Fibroblast of skin of abdomen (primary cell): Measurements from ENCODE around the gene CD101.

Experiments
- DNase-seq: peaks from one replicate; pipeline ENCODE4 v3.0.0-alpha.2; 2013

Gene CD101

GRCh38 chr1:116986421-116987255 lies 14.9 kb upstream of the CD101 start:
- no peak for DNase-seq

DNA sequence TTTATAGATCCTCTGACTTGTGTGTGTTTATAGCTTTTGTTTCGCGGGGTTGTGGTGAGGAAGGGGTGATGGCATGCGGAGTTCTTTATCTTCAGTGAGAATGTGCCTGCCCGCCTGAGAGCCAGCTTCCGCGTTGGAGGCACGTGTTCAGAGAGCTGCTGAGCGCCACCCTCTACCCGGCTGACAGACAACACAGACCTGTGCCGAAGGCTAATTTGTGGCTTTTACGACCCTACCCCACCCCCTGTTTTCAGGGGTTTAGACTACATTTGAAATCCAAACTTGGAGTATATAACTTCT lies 14.4 kb upstream of the CD101 start:
- no peak for DNase-seq

GRCh38 chr1:116988248-116988647 lies 13.3 kb upstream of the CD101 start:
- peak; percentile 28 for DNase-seq

- DNase-seq = no peak
Observed at GRCh38 chr1:116988908-116989307, 12.7 kb upstream of the CD101 start.

GRCh38 chr1:116989835-116990234 lies 11.7 kb upstream of the CD101 start:
- no peak for DNase-seq

DNA sequence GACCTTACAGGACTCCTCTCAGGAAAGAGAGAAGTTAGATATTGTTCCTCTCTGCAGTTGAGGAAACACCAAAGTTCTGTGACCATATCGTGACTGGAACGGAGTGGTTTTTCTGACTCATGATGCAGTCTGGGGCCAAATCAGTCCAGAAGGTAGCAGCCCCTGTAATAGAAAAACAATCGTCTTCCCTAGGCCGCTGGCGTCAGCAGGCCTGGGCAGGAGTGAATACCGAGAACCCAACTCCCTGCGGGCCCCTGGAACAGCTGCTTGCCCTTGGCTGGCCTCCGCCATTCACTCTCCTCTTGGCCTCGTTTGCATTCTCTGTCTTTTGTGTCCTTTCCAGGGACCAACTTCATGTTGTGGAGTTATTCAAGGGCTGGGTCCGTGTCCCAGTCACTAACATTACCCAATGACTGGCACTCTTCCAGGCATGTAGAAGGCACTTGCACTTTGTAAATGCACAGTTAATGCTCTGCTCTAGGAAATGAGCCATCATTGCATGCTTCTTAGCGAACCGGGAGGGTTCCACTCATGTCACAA lies 10.9 kb upstream of the CD101 start:
- peak; percentile 72 for DNase-seq

DNA sequence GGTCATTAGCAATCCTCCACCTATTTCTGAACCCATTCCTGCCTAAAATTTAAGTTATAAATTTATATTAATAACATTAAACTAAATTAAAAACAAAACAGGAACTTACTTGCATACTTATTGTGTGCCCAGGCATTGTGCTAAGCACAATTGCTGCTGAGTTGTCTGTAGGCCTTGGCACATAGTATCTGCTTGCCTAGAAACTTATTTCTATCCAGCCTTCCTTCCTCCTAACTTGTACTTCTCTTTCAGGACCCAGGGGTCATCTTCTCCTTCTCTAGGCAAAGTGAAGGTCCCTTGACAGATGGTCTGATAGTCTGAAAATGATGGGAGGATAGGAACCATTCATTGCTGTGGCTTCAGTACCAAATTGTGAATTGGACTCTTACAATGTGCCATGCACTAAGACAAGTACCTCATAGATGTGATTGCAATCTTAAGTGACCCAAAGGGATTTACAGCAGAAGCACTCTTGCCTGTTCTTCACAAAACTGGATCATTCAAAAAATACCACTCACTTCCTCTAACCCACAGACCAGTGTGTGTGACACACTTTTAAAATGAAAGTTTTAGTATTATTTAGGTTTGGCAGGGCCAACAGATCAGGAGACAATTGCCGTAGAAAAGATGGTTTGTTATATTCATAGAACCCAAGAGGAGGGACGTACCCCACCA lies 10.3 kb upstream of the CD101 start:
- no peak for DNase-seq

DNA sequence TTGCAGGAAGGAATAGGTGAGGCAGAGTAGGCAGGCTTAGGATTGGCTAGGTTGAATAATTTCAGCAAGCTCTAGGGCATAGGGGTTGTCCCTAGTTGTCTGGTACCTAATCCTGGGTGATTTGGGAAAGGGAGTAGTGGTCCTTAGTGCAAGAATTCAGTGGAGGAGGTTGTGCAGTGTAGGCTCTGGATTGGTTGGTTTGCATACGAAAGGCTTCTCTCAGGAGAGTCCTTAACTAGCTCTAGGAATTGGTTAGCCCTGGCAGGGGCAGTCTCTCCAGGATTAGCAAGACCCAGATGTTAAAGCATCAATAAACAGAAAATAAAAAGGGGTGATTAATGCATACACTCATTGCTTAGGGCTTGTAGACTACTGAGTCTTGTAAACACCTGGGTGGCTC lies 9.6 kb upstream of the CD101 start:
- no peak for DNase-seq

DNA sequence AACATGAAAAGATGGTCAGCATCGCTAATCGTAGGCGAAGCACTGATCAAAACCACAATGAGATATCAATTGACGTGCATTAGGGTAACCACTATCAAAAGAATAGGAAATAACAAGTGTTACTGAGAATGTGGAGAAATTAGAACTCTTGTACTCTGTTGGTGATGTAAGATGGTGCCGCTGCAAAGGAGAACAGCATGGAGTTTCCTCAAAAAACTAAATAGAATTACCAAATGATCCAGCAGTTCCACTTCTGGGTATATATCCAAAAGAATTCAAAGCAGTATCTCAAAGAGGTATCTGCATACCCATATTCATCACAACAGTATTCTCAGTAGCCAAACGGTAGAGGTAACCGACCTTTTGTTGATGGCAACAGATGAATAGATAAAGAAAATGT lies 8.3 kb upstream of the CD101 start:
- no peak for DNase-seq

GRCh38 chr1:116994411-116994810 lies 7.1 kb upstream of the CD101 start:
- no peak for DNase-seq

GRCh38 chr1:116997066-116997465 lies 4.5 kb upstream of the CD101 start:
- DNase-seq = peak; percentile 49

DNA sequence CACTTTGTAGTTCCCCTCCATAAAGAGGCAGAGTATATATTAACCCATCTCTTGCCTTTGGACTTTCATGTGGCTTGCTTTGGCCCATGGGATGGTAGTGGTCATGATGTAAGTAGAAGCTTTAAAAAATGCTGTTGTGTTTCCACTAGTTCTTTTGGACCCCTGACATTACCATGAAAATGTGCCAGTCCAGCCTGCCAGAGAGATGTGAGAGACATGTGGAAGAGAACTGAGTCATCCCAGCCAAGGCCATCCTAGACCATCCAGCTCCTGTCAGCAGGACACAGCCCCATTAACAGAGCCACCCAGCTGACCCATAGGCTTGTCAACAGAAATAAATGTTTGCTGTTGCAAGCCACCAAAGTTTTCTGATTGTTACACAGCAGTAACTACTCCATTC lies 3.9 kb upstream of the CD101 start:
- DNase-seq = peak; percentile 17

DNA sequence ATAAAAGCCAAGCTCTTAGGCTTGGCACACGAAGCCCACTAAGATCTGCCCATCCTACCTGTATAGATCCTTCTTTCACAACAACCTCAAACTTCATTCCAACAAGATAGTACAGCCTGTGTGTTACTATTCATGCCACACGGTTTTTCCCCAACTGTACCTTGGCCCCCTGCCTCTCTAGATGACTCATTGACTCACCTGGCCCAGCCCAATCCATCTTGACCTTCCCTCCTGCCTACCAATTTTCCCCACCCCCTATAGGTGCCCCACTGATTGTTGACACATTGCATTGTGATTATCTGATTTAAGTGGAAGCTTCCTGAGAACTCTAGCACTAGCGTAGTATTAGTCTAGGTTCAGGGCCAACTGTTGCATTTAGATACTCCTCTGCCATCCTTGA lies 2.0 kb upstream of the CD101 start:
- DNase-seq = no peak

- no peak for DNase-seq
Observed at GRCh38 chr1:117000142-117000541, 1.4 kb upstream of the CD101 start.

- peak; percentile 6 for DNase-seq
Observed at GRCh38 chr1:117003223-117003875, 1.8 kb downstream of the CD101 start.

DNA sequence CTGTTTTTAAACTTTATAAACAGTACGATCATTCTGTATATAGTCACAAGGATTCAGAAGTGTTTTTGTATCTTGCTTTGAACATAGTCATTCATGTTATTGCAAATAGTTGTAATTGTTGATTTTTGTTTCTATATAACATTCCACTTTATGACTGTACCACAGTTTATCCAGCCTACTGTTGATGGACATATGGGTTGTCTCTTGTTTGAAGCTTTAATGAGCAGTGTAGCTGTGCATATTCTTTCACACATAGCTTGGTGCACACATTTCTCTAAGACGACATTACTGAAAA lies 6.1 kb downstream of the CD101 start:
- no peak for DNase-seq

DNA sequence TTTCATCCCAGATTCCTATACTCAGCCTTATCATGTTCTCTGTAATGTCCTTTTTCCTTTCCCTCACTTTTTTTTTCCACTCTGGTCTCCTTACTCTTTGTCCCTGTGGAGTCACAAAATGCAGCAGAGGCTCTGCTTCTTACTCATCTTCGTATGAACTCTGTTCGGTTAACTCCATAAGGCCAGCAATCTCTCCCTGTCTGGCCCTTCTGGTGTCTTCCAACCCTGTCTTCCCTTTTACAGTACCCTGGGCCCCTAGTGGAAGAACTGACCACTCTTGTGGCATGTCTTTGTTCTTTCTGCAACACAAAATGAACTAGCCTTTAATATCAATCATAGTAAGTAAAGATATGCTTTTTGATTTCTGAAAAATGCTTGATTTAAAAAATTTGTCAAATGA lies 7.1 kb downstream of the CD101 start:
- DNase-seq = no peak

DNA sequence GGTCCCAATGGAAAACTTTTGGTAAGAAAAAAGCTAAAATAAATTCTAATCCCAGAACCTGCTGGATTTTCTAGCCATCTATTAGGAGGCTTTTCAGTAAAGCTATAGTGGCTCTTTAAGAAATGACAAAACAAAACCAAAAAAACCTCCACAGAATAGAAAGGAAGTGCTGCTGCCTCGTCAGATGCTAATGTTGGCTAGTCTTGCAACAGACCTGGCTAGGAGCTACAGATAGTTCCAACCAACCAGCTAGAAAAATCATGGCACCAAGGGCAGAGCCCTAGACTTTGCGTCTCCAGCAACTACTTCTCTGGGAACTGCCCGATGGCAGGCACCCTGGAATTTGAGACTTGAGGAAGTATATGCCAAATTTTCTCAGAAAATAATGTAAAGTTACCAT lies 7.6 kb downstream of the CD101 start:
- DNase-seq = no peak

DNA sequence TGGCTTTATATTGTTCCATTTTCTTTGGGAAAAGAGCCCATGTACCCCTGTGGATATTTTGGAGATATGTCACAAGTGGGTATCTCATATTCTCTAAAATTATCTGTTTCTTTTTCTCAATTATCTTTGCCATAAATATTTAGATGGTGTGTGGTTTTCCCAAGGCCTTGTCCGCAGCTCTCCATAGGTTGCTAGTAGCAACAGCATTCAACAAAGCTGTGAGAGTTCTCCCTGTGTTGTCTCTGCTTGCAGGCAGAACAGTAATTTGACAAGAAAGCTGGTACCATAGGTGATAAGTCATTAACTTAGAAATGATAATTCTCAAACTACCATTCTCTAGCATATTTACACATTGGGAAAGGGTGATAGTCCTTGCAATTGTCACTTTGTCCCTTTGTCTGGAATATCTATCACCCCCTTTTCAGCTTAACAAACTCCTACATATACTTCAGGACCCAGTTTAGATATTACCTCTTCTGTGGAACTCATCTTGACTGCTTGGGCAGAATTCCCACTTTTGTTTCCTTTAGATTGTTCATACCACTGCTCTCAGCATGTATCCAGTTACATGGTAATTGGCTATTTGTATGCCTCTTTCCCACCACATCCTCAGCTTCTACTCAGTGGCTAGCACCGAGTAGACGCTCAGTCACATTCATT lies 8.9 kb downstream of the CD101 start:
- DNase-seq = no peak

- DNase-seq = no peak
Observed at GRCh38 chr1:117011334-117011733, 9.8 kb downstream of the CD101 start.

DNA sequence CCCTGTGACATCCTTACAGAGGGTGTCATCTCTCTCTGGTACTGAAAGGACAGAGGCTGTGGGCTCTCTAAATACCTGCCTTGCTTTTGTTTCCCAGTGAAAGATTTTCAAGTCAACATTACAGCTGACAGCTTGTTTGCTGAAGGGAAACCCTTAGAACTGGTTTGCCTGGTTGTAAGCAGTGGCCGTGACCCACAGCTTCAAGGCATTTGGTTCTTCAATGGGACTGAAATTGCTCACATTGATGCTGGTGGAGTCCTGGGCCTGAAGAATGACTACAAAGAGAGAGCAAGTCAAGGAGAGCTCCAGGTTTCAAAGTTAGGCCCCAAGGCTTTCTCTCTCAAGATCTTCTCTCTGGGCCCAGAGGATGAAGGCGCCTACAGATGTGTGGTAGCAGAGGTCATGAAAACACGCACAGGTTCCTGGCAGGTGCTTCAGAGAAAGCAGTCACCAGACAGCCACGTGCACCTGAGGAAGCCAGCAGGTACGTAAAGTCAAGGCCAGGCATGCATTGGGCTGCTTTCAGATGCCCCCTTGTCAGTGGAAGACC lies 11.8 kb downstream of the CD101 start:
- DNase-seq = no peak

GRCh38 chr1:117014209-117014608 lies 12.6 kb downstream of the CD101 start:
- DNase-seq = no peak

GRCh38 chr1:117015724-117016123 lies 14.2 kb downstream of the CD101 start:
- DNase-seq = no peak
